Prostate gland (tissue), 2 donors: ENCODE results near the gene CCDC88A. TPM values are rescaled to one million over a fixed set of nuclear protein-coding genes. Genes with fewer than 3 reads are reported as not detected.
"Not testable (repeated sequence)": the region's sequence is repeated elsewhere in the genome, so short reads cannot be mapped to it uniquely, and the experiment has no call there.

Source experiments
- DNase-seq: peaks from one replicate; pipeline ENCODE4 v3.0.0-alpha.2; 2019; ENCODE audit warnings: low spot score
- H3K27ac ChIP-seq, 2 donors: fragments of 200-600 bp; sonication (generic); 2 replicates each; pipeline ENCODE4 v1.5.1; 2017 to 2019
- H3K27me3 ChIP-seq: fragments of 200-600 bp; sonication (generic); replicated peaks from 2 replicates; pipeline ENCODE4 v1.5.1; 2019; ENCODE audit not compliant: insufficient read depth
- H3K36me3 ChIP-seq, 2 donors: fragments of 200-600 bp; sonication (generic); 1 replicate in 1 of 2; 2 replicates in 1 of 2; pipeline versions ENCODE4 v1.5.1 to v1.8.1; 2017 to 2019
- H3K4me1 ChIP-seq: fragments of 200-600 bp; sonication (generic); replicated peaks from 2 replicates; pipeline ENCODE4 v1.5.1; 2019
- H3K4me3 ChIP-seq, 2 donors: fragments of 200-600 bp; sonication (generic); 2 replicates each; pipeline ENCODE4 v1.5.1; 2017 to 2019
- H3K9me3 ChIP-seq: fragments of 200-600 bp; sonication (generic); 2 replicates; pipeline ENCODE4 v1.5.1; 2017
- CTCF ChIP-seq, 4 experiments: fragments of 200-600 bp in 2 of 4; fragments of 450-650 bp in 2 of 4; sonication (generic) in 2 of 4; IDR thresholded peaks; 1 replicate in 3 of 4; 2 replicates in 1 of 4; pipeline ENCODE4 v1.5.1; 2016 to 2019; ENCODE audit warnings: antibody characterized with exemption in 4 of 4, mild to moderate bottlenecking in 2 of 4, moderate library complexity in 2 of 4
- POLR2A ChIP-seq: fragments of 450-650 bp; IDR thresholded peaks from one replicate; pipeline ENCODE4 v1.6.1; 2016; ENCODE audit warnings: antibody characterized with exemption, mild to moderate bottlenecking
- POLR2AphosphoS5 ChIP-seq: sonication (generic); formaldehyde crosslinking; IDR thresholded peaks from one replicate; pipeline ENCODE4 v1.6.1; 2017; ENCODE audit warnings: antibody characterized with exemption
- WGBS: methylation state at CpG from one replicate; pipeline ENCODE4 v1.1.5; 2018; 5-methylcytosine and 5-hydroxymethylcytosine counted together
- intact Hi-C: fragments of 100-400 bp; cut with DNase I; formaldehyde crosslinking; loops from one replicate; pipeline ENCODE4 v1.14.2; 2022
- total RNA-seq, 2 donors: library from RNA; depleted of rRNA; stranded (reverse); fragments of >200 nt; gene quantifications; one replicate each; pipeline ENCODE4 v1.1.0, GENCODE V29; 2016

Gene CCDC88A
- total RNA-seq, 2 donors from 2014 or later, result 16.8 to 43.7 TPM

- Histone ChIP-seq H3K27ac (no peak overlapping the region), H3K36me3 (no peaks in the 10 kb centered on the region), H3K9me3 (no peaks in the 10 kb centered on the region), H3K4me3 (no peak overlapping the region), H3K4me1 (no peaks in the 10 kb centered on the region), H3K27me3 (no peaks in the 10 kb centered on the region)
- DNase-seq, result no peak
- intact Hi-C loops, result loop anchor here (5.0 kb wide), 1 partner anchor 56 kb away; the partner anchor contains the start of gene CCDC88A
- 68% methylated on average over 5 of the region's 5 CpGs for WGBS
- TF ChIP-seq POLR2A (no peak), POLR2AphosphoS5 (no peak), CTCF (IDR thresholded peaks at IDR 0.05) (no peak)
Observed at GRCh38 chr2:55361465-55362189, 58.0 kb downstream of the CCDC88A start.

GRCh38 chr2:55358451-55358850 is 61.2 kb downstream of the CCDC88A start:
- 55% methylated on average over 1 of the region's 1 CpG for WGBS
- no peak overlapping the region for H3K4me3 ChIP-seq
- no peak for TF ChIP-seq POLR2A
- no peak for TF ChIP-seq POLR2AphosphoS5
- no peak for TF ChIP-seq CTCF (IDR thresholded peaks at IDR 0.05)
- H3K9me3 ChIP-seq, result no peaks in the 10 kb centered on the region
- H3K4me1 ChIP-seq, result no peaks in the 10 kb centered on the region
- H3K36me3 ChIP-seq, result no peaks in the 10 kb centered on the region
- no peak overlapping the region for H3K27ac ChIP-seq
- intact Hi-C loops, result no loop called here
- no peaks in the 10 kb centered on the region for H3K27me3 ChIP-seq
- no peak for DNase-seq

GRCh38 chr2:55357927-55358326 is 61.7 kb downstream of the CCDC88A start:
- intact Hi-C loops, result no loop called here
- Histone ChIP-seq H3K9me3 (no peaks in the 10 kb centered on the region), H3K27ac (no peak overlapping the region), H3K27me3 (no peaks in the 10 kb centered on the region), H3K36me3 (no peaks in the 10 kb centered on the region), H3K4me1 (no peaks in the 10 kb centered on the region), H3K4me3 (no peak overlapping the region)
- WGBS, result 86% methylated on average over 2 of the region's 2 CpGs
- TF ChIP-seq POLR2AphosphoS5, result no peak
- no peak for DNase-seq

- DNase-seq, result no peak
- intact Hi-C loops, result no loop called here
- no peak for TF ChIP-seq CTCF (IDR thresholded peaks at IDR 0.05)
- no peak for TF ChIP-seq POLR2A
- TF ChIP-seq POLR2AphosphoS5, result no peak
- no peaks in the 10 kb centered on the region for H3K36me3 ChIP-seq
- no peak overlapping the region for H3K4me3 ChIP-seq
- H3K27me3 ChIP-seq, result no peaks in the 10 kb centered on the region
- H3K27ac ChIP-seq, result no peak overlapping the region
- H3K4me1 ChIP-seq, result no peaks in the 10 kb centered on the region
- no peaks in the 10 kb centered on the region for H3K9me3 ChIP-seq
Observed at GRCh38 chr2:55357164-55357563, 62.5 kb downstream of the CCDC88A start.

- H3K27me3 ChIP-seq, H3K4me3 ChIP-seq, H3K9me3 ChIP-seq, DNase-seq, H3K27ac ChIP-seq, intact Hi-C loops, H3K36me3 ChIP-seq, H3K4me1 ChIP-seq: not testable (repeated sequence)
- WGBS, result 93% methylated on average over 2 of the region's 2 CpGs
Observed at GRCh38 chr2:55356136-55356535, 63.5 kb downstream of the CCDC88A start.

- intact Hi-C loops, result no loop called here
- Histone ChIP-seq H3K4me3 (no peak overlapping the region), H3K36me3 (no peaks in the 10 kb centered on the region), H3K27me3 (no peaks in the 10 kb centered on the region), H3K4me1 (no peaks in the 10 kb centered on the region), H3K9me3 (no peaks in the 10 kb centered on the region), H3K27ac (no peak overlapping the region)
- no peak for DNase-seq
- TF ChIP-seq POLR2AphosphoS5 (no peak), POLR2A (no peak), CTCF (IDR thresholded peaks at IDR 0.05) (no peak)
- WGBS, result 96% methylated on average over 4 of the region's 4 CpGs
Observed at GRCh38 chr2:55355451-55355850, 64.2 kb downstream of the CCDC88A start.
